ENCODE data around the gene DMBX1. TPM values are rescaled to one million over a fixed set of nuclear protein-coding genes. Genes with fewer than 3 reads are reported as not detected.

DMBX1 gene
- total RNA-seq, 1 experiment from 2014 or later = 2.3 TPM

DNA sequence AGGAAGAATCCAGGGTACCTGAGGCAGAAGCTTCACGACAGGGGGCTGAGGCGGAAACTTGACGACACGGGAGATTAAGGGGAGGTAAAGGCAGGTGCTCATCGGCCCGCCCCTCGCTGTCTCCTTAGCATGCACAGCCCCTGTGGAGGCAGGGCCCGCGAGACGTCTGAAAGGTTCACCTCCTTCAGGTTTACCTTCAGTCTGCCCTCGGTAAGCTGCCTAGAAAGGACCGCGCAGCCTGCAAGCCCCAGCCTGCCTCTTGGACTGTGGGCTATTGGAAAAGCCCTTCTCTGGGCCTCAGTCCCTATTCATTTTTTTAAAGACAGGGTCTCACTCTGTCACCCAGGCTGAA is 33.3 kb downstream of the DMBX1 start:
- Mint-ChIP-seq H3K27me3 (ENCODE audit: low read depth) (peaks cover 78% of the 10 kb centered on the region), H3K36me3 (ENCODE audit: insufficient read depth in 1 of 3, low read depth in 3 of 3) (no peaks in the 10 kb centered on the region), H3K27ac (no peak overlapping the region), H3K4me1 (peaks cover 75 to 82% of the 10 kb centered on the region in 2 experiments), H3K9me3 (no peaks in the 10 kb centered on the region; a peak in 2 of 5 replicates), H3K4me3 (no peak overlapping the region)
- Histone ChIP-seq H3K79me2 (ENCODE audit: insufficient read depth, low read length) (no peaks in the 10 kb centered on the region), H3K56ac (ENCODE audit: insufficient read length, low read depth, low read length) (no peak overlapping the region), H3K9me3 (ENCODE audit: control insufficient read depth, low read depth, low read length) (no peaks in the 10 kb centered on the region), H2BK5ac (ENCODE audit: insufficient read length, low read length) (no peak overlapping the region), H2BK15ac (ENCODE audit: low read depth, low read length) (no peak overlapping the region), H3K4ac (ENCODE audit: low read depth, low read length) (no peak overlapping the region), H3K23ac (ENCODE audit: insufficient read length, low read depth, low read length) (no peak overlapping the region), H4K5ac (ENCODE audit: insufficient read length, low read depth, low read length) (no peak overlapping the region), H3T11ph (ENCODE audit: low read length) (no peak overlapping the region), H4K91ac (ENCODE audit: insufficient read length, low read depth, low read length) (no peak overlapping the region), H2AFZ (ENCODE audit: low read length) (no peak overlapping the region), H2BK120ac (ENCODE audit: low read depth, low read length, poor library complexity, severe bottlenecking) (no peak overlapping the region), H2BK20ac (ENCODE audit: low read depth, low read length, poor library complexity, severe bottlenecking) (no peak overlapping the region), H4K20me1 (ENCODE audit: control insufficient read depth, insufficient read depth, insufficient read length) (no peaks in the 10 kb centered on the region), H3K79me1 (ENCODE audit: insufficient read depth, low read depth, low read length, poor library complexity, severe bottlenecking) (no peaks in the 10 kb centered on the region), H3K27me3 (ENCODE audit: insufficient read depth, low read length) (peaks cover 11% of the 10 kb centered on the region; the same call in 1 of the 2 replicates), H4K8ac (replicated peaks; ENCODE audit: insufficient read length, low read depth, low read length) (no peak overlapping the region), H3K18ac (ENCODE audit: insufficient read length, low read depth, low read length) (no peak overlapping the region), H3K14ac (ENCODE audit: insufficient read depth, low read length) (no peak overlapping the region), H3K4me1 (ENCODE audit: insufficient read depth, low read length) (peaks cover 12% of the 10 kb centered on the region; the same call in 1 of the 2 replicates), H3K27ac (ENCODE audit: insufficient read length, low read depth, low read length) (no peak overlapping the region), H2BK12ac (ENCODE audit: insufficient read length, low read depth, low read length) (no peak overlapping the region), H3K4me2 (ENCODE audit: insufficient read depth, insufficient read length, low read length) (no peak overlapping the region), H2AK5ac (ENCODE audit: insufficient read length, low read length) (no peak overlapping the region), H3K9ac (ENCODE audit: extremely low read depth, insufficient read length, low read length) (no peak overlapping the region), H3K23me2 (ENCODE audit: insufficient read length, low read depth, low read length, poor library complexity, severe bottlenecking) (no peaks in the 10 kb centered on the region)
- TF ChIP-seq, protein P1, sequence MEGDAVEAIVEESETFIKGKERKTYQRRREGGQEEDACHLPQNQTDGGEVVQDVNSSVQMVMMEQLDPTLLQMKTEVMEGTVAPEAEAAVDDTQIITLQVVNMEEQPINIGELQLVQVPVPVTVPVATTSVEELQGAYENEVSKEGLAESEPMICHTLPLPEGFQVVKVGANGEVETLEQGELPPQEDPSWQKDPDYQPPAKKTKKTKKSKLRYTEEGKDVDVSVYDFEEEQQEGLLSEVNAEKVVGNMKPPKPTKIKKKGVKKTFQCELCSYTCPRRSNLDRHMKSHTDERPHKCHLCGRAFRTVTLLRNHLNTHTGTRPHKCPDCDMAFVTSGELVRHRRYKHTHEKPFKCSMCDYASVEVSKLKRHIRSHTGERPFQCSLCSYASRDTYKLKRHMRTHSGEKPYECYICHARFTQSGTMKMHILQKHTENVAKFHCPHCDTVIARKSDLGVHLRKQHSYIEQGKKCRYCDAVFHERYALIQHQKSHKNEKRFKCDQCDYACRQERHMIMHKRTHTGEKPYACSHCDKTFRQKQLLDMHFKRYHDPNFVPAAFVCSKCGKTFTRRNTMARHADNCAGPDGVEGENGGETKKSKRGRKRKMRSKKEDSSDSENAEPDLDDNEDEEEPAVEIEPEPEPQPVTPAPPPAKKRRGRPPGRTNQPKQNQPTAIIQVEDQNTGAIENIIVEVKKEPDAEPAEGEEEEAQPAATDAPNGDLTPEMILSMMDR (conservative IDR thresholded peaks at IDR 0.05) = no peak
- no CpG with 5 or more reads among the region's 13 CpGs for whole genome bisulfite sequencing (ENCODE audit: extremely low coverage, insufficient read length, low lambda C conversion rate)
- DNase-seq = no peak
